ENCODE measurements around the gene MC2R.

Gene MC2R

DNA sequence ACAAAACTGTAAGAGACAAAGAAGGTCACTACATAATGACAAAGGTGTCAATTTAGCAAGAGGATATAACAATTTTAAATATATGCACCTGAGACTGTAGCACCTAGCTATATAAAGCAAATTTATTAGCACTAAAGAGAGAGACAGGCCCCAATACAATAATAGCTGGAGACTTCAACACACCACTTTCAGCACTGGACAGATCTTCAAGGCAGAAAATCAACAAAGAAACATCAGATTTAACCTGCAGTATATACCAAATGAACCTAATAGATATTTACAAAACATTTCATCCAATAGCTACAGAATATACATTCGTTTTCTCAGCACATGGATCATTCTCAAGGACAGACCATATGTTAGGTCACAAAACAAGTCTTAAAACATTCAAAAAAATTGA is 14.7 kb downstream of the MC2R start:
- H2AFZ ChIP-seq (ENCODE audit: low read depth, low read length) = no peak overlapping the region
- no peaks in the 10 kb centered on the region for H3K79me1 ChIP-seq (replicated peaks; ENCODE audit: low read length, poor library complexity, severe bottlenecking)
- no peak overlapping the region for H3K23ac ChIP-seq (ENCODE audit: low read length in 2 of 2)
- no peak overlapping the region for H2AK5ac ChIP-seq (ENCODE audit: low read length, severe bottlenecking)
- no peak overlapping the region for H2BK12ac ChIP-seq (ENCODE audit: low read length in 2 of 2)
- H3K4me1 ChIP-seq (ENCODE audit: control insufficient read depth, insufficient read depth, low read depth, low read length) = no peaks in the 10 kb centered on the region
- no peak overlapping the region for H3K9ac ChIP-seq (ENCODE audit: low read length)
- no peak overlapping the region for H3K4ac ChIP-seq (ENCODE audit: low read depth in 1 of 2, low read length in 2 of 2)
- no peaks in the 10 kb centered on the region for H3K36me3 ChIP-seq (ENCODE audit: control insufficient read depth in 1 of 2, insufficient read depth in 2 of 2, low read depth in 1 of 2, low read length in 2 of 2)
- H3K14ac ChIP-seq (ENCODE audit: low read length in 2 of 2) = no peak overlapping the region
- no peak overlapping the region for H3K4me2 ChIP-seq (ENCODE audit: low read length, poor library complexity, severe bottlenecking)
- no peak overlapping the region for H4K8ac ChIP-seq (ENCODE audit: low read length)
- H2BK15ac ChIP-seq (ENCODE audit: low read depth, poor library complexity, severe bottlenecking) = no peak overlapping the region
- H3K9me3 ChIP-seq (ENCODE audit: control insufficient read depth, low read length) = peaks cover 10% of the 10 kb centered on the region
- no peak overlapping the region for H2BK120ac ChIP-seq (ENCODE audit: low read depth, low read length)
- no peak overlapping the region for H3K4me3 ChIP-seq (ENCODE audit: insufficient read depth in 1 of 2, low read depth in 1 of 2, low read length in 2 of 2)
- no peaks in the 10 kb centered on the region for H3K27me3 ChIP-seq (ENCODE audit: control insufficient read depth in 1 of 2, insufficient read depth in 1 of 2, low read length in 2 of 2)
- no peak overlapping the region for H3K27ac ChIP-seq (ENCODE audit: low read length, poor library complexity, severe bottlenecking)
- DNase-seq = no peak
- H2BK5ac ChIP-seq (ENCODE audit: low read depth, low read length, poor library complexity, severe bottlenecking) = no peak overlapping the region
- no peak overlapping the region for H3K18ac ChIP-seq (ENCODE audit: low read depth in 1 of 2, low read length in 2 of 2)
- 4% methylated on average over 1 of the region's 1 CpG for WGBS
- no peak overlapping the region for H4K91ac ChIP-seq (ENCODE audit: low read length)

DNA sequence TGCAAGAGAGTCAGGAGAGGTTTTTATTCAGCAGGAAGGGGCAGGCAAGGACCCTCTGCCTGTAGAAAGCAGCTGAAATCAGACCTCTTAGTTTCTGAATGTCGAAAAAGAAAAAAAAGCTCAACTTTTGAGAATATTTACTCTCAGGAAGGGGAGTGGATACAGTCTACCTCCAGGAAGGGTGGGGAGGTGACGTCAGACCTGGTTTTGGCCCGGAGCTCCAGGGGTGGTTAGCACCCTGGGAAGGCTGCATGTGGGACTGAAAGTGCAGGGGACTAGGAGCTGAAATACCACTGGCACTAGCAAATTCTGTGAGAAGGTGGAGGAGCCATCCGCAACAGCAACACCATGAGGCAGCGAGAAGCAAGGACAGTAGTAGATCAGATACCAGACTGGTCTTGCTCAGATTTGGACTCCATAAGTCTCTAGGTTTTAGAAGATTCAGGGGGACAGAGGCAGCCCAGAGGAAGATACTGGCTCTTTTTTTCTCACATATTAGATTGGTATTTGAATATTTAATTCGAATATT is 19.8 kb downstream of the MC2R start:
- Histone ChIP-seq H2AK5ac (ENCODE audit: low read length, severe bottlenecking) (no peak overlapping the region), H3K4ac (ENCODE audit: low read depth in 1 of 2, low read length in 2 of 2) (no peak overlapping the region), H3K23ac (ENCODE audit: low read length in 2 of 2) (no peak overlapping the region), H2BK120ac (ENCODE audit: low read depth, low read length) (no peak overlapping the region), H3K9ac (ENCODE audit: low read length) (no peak overlapping the region), H3K79me1 (replicated peaks; ENCODE audit: low read length, poor library complexity, severe bottlenecking) (no peaks in the 10 kb centered on the region), H4K91ac (ENCODE audit: low read length) (no peak overlapping the region), H2BK12ac (ENCODE audit: low read length in 2 of 2) (no peak overlapping the region), H3K4me3 (ENCODE audit: insufficient read depth in 1 of 2, low read depth in 1 of 2, low read length in 2 of 2) (no peak overlapping the region), H3K36me3 (ENCODE audit: control insufficient read depth in 1 of 2, insufficient read depth in 2 of 2, low read depth in 1 of 2, low read length in 2 of 2) (no peaks in the 10 kb centered on the region), H3K14ac (ENCODE audit: low read length in 2 of 2) (no peak overlapping the region), H2BK5ac (ENCODE audit: low read depth, low read length, poor library complexity, severe bottlenecking) (no peak overlapping the region), H4K8ac (ENCODE audit: low read length) (no peak overlapping the region), H3K4me1 (ENCODE audit: control insufficient read depth, insufficient read depth, low read depth, low read length) (no peaks in the 10 kb centered on the region), H3K9me3 (ENCODE audit: control insufficient read depth, low read length) (peaks cover 10% of the 10 kb centered on the region), H3K18ac (ENCODE audit: low read depth in 1 of 2, low read length in 2 of 2) (no peak overlapping the region), H2AFZ (ENCODE audit: low read depth, low read length) (no peak overlapping the region), H2BK15ac (ENCODE audit: low read depth, poor library complexity, severe bottlenecking) (no peak overlapping the region), H3K4me2 (ENCODE audit: low read length, poor library complexity, severe bottlenecking) (no peak overlapping the region), H3K27me3 (ENCODE audit: control insufficient read depth in 1 of 2, insufficient read depth in 1 of 2, low read length in 2 of 2) (no peaks in the 10 kb centered on the region), H3K27ac (ENCODE audit: low read length, poor library complexity, severe bottlenecking) (no peak overlapping the region)
- 67% methylated on average over 5 of the region's 6 CpGs for WGBS
- no peak for DNase-seq

DNA sequence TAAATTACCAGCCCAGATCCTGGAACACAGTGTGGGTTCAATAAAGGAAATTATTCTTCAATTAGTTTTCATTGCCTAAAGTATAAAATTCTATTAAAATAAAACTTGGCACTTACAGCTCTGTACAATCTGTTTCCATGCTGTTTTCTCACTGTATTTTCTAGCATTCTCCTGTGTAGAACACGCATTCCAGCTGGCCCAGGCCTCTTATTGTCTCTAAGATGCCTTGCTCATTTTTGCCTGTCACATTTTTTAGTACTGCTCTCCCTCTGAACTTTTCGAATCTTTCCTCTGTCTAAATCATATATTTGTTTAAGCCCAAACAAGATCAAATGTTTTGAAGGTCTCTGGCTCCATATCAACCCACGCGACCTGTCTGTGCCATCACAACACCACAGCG is 20.8 kb downstream of the MC2R start:
- Histone ChIP-seq H2BK120ac (ENCODE audit: low read depth, low read length) (no peak overlapping the region), H2BK12ac (ENCODE audit: low read length in 2 of 2) (no peak overlapping the region), H3K4me1 (ENCODE audit: control insufficient read depth, insufficient read depth, low read depth, low read length) (no peaks in the 10 kb centered on the region), H3K14ac (ENCODE audit: low read length in 2 of 2) (no peak overlapping the region), H3K27ac (ENCODE audit: low read length, poor library complexity, severe bottlenecking) (no peak overlapping the region), H2AK5ac (ENCODE audit: low read length, severe bottlenecking) (no peak overlapping the region), H4K91ac (ENCODE audit: low read length) (no peak overlapping the region), H3K79me1 (replicated peaks; ENCODE audit: low read length, poor library complexity, severe bottlenecking) (no peaks in the 10 kb centered on the region), H3K4me3 (ENCODE audit: insufficient read depth in 1 of 2, low read depth in 1 of 2, low read length in 2 of 2) (no peak overlapping the region), H3K18ac (ENCODE audit: low read depth in 1 of 2, low read length in 2 of 2) (no peak overlapping the region), H3K9ac (ENCODE audit: low read length) (no peak overlapping the region), H4K8ac (ENCODE audit: low read length) (no peak overlapping the region), H2AFZ (ENCODE audit: low read depth, low read length) (no peak overlapping the region), H3K27me3 (ENCODE audit: control insufficient read depth in 1 of 2, insufficient read depth in 1 of 2, low read length in 2 of 2) (no peaks in the 10 kb centered on the region), H2BK5ac (ENCODE audit: low read depth, low read length, poor library complexity, severe bottlenecking) (no peak overlapping the region), H2BK15ac (ENCODE audit: low read depth, poor library complexity, severe bottlenecking) (no peak overlapping the region), H3K4me2 (ENCODE audit: low read length, poor library complexity, severe bottlenecking) (no peak overlapping the region), H3K4ac (ENCODE audit: low read depth in 1 of 2, low read length in 2 of 2) (no peak overlapping the region), H3K9me3 (ENCODE audit: control insufficient read depth, low read length) (peaks cover 6% of the 10 kb centered on the region), H3K23ac (ENCODE audit: low read length in 2 of 2) (no peak overlapping the region), H3K36me3 (ENCODE audit: control insufficient read depth in 1 of 2, insufficient read depth in 2 of 2, low read depth in 1 of 2, low read length in 2 of 2) (no peaks in the 10 kb centered on the region)
- 73% methylated on average over 5 of the region's 5 CpGs for WGBS
- DNase-seq = no peak

DNA sequence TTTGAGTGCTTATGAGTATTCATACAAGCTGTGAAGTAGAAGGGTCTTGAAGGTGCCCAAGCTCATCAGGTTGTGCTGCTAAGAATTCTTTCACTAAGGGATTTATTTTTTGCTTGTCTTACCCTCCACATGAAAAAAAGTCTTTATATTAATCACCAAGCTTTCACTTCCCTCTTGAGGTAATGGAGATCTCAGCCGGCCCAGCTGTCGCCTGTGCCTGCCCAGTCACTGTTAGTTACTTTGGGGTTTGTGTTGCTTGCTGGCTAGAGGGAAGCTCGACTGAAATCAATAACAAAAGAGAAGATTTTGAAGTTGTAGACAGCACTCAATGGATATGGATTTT is 21.9 kb downstream of the MC2R start:
- Histone ChIP-seq H3K27ac (ENCODE audit: low read length, poor library complexity, severe bottlenecking) (no peak overlapping the region), H3K4me3 (ENCODE audit: insufficient read depth in 1 of 2, low read depth in 1 of 2, low read length in 2 of 2) (no peak overlapping the region), H3K18ac (ENCODE audit: low read depth in 1 of 2, low read length in 2 of 2) (no peak overlapping the region), H4K91ac (ENCODE audit: low read length) (no peak overlapping the region), H2BK12ac (ENCODE audit: low read length in 2 of 2) (no peak overlapping the region), H3K36me3 (ENCODE audit: control insufficient read depth in 1 of 2, insufficient read depth in 2 of 2, low read depth in 1 of 2, low read length in 2 of 2) (no peaks in the 10 kb centered on the region), H2AFZ (ENCODE audit: low read depth, low read length) (no peak overlapping the region), H3K9ac (ENCODE audit: low read length) (no peak overlapping the region), H4K8ac (ENCODE audit: low read length) (no peak overlapping the region), H3K4me2 (ENCODE audit: low read length, poor library complexity, severe bottlenecking) (no peak overlapping the region), H3K27me3 (ENCODE audit: control insufficient read depth in 1 of 2, insufficient read depth in 1 of 2, low read length in 2 of 2) (no peaks in the 10 kb centered on the region), H2BK15ac (ENCODE audit: low read depth, poor library complexity, severe bottlenecking) (no peak overlapping the region), H2BK5ac (ENCODE audit: low read depth, low read length, poor library complexity, severe bottlenecking) (no peak overlapping the region), H3K14ac (ENCODE audit: low read length in 2 of 2) (no peak overlapping the region), H3K4me1 (ENCODE audit: control insufficient read depth, insufficient read depth, low read depth, low read length) (no peaks in the 10 kb centered on the region), H3K9me3 (ENCODE audit: control insufficient read depth, low read length) (no peaks in the 10 kb centered on the region), H3K4ac (ENCODE audit: low read depth in 1 of 2, low read length in 2 of 2) (no peak overlapping the region), H3K79me1 (replicated peaks; ENCODE audit: low read length, poor library complexity, severe bottlenecking) (no peaks in the 10 kb centered on the region), H3K23ac (ENCODE audit: low read length in 2 of 2) (no peak overlapping the region), H2AK5ac (ENCODE audit: low read length, severe bottlenecking) (no peak overlapping the region), H2BK120ac (ENCODE audit: low read depth, low read length) (no peak overlapping the region)
- 59% methylated on average over 3 of the region's 3 CpGs for WGBS
- no peak for DNase-seq
